GM12878 (cell line): ENCODE data around the gene FSTL4. TPM values are rescaled to one million over a fixed set of nuclear protein-coding genes. Genes with fewer than 3 reads are reported as not detected.

Source experiments
- BACH1 ChIP-seq: fragments of 450-650 bp; IDR thresholded peaks from 2 replicates; pipeline ENCODE4 v1.6.1; 2017; ENCODE audit warnings: mild to moderate bottlenecking, borderline replicate concordance
- CREB1 ChIP-seq: IDR thresholded peaks from 2 replicates; pipeline ENCODE4 v1.6.1; 2012; ENCODE audit warnings: low read depth, mild to moderate bottlenecking, inconsistent platforms
- CREM ChIP-seq: IDR thresholded peaks from 2 replicates; pipeline ENCODE4 v1.6.1; 2014; ENCODE audit warnings: antibody characterized with exemption, low read depth
- FOXM1 ChIP-seq: IDR thresholded peaks from 2 replicates; pipeline ENCODE4 v1.6.1; 2012; ENCODE audit warnings: low read depth, mild to moderate bottlenecking, inconsistent platforms, low read length, moderate library complexity
- IKZF1 ChIP-seq: fragments of 450-650 bp; conservative IDR thresholded peaks from 2 replicates; pipeline ENCODE4 v1.6.1; 2017; ENCODE audit warnings: antibody characterized with exemption, mild to moderate bottlenecking
- IKZF2 ChIP-seq, 2 experiments: fragments of 450-650 bp; IDR thresholded peaks; 2 replicates each; pipeline ENCODE4 v1.6.1; 2017; ENCODE audit warnings: mild to moderate bottlenecking in 2 of 2, moderate library complexity in 2 of 2
- JUNB ChIP-seq: IDR thresholded peaks from 2 replicates; pipeline ENCODE4 v1.6.1; 2016; ENCODE audit warnings: antibody characterized with exemption, mild to moderate bottlenecking
- KDM1A ChIP-seq: fragments of 200-600 bp; sonication (generic); IDR thresholded peaks from 2 replicates; pipeline ENCODE4 v1.6.1; 2016; ENCODE audit warnings: borderline replicate concordance
- MEF2B ChIP-seq: fragments of 450-650 bp; IDR thresholded peaks from 2 replicates; pipeline ENCODE4 v1.6.1; 2018; ENCODE audit warnings: mild to moderate bottlenecking, moderate library complexity; ENCODE audit not compliant: partially characterized antibody, poor library complexity, severe bottlenecking
- NFIC ChIP-seq: IDR thresholded peaks from 2 replicates; pipeline ENCODE4 v1.6.1; 2012; ENCODE audit warnings: low read depth, mild to moderate bottlenecking, inconsistent platforms, low read length, moderate library complexity
- RELA ChIP-seq: fragments of 450-650 bp; IDR thresholded peaks from 2 replicates; pipeline ENCODE4 v1.8.0; 2014; ENCODE audit warnings: borderline replicate concordance; ENCODE audit not compliant: partially characterized antibody
- RUNX3 ChIP-seq: IDR thresholded peaks from 2 replicates; pipeline ENCODE4 v1.6.1; 2012; ENCODE audit warnings: low read length, inconsistent platforms
- SIN3A ChIP-seq: IDR thresholded peaks from 2 replicates; pipeline ENCODE4 v1.6.1; 2012; ENCODE audit warnings: low read depth, low read length, improper control_type of control experiment
- SMC3 ChIP-seq: IDR thresholded peaks from 2 replicates; pipeline ENCODE4 v1.6.1; 2011; ENCODE audit warnings: low read length, improper control_type of control experiment, borderline replicate concordance
- SREBF1 ChIP-seq: IDR thresholded peaks from 2 replicates; pipeline ENCODE4 v1.6.1; 2012; ENCODE audit warnings: mild to moderate bottlenecking, low read length
- SREBF2 ChIP-seq: IDR thresholded peaks from 2 replicates; pipeline ENCODE4 v1.6.1; 2012; ENCODE audit warnings: mild to moderate bottlenecking, low read length
- SRF ChIP-seq, 2 experiments: IDR thresholded peaks; 2 replicates each; pipeline ENCODE4 v1.6.1; 2011; ENCODE audit warnings: low read depth in 2 of 2, low read length in 2 of 2, mild to moderate bottlenecking in 1 of 2, moderate library complexity in 1 of 2
- TCF12 ChIP-seq: IDR thresholded peaks from 2 replicates; pipeline ENCODE4 v1.6.1; 2011; ENCODE audit warnings: low read depth, mild to moderate bottlenecking, low read length
- WRNIP1 ChIP-seq: IDR thresholded peaks from 2 replicates; pipeline ENCODE4 v1.6.1; 2011; ENCODE audit warnings: low read depth, low read length, improper control_type of control experiment, borderline replicate concordance
- YBX1 ChIP-seq: fragments of 450-650 bp; IDR thresholded peaks from 2 replicates; pipeline ENCODE4 v1.6.1; 2016; ENCODE audit warnings: antibody characterized with exemption
- ZBED1 ChIP-seq: IDR thresholded peaks from 2 replicates; pipeline ENCODE4 v1.6.1; 2016; ENCODE audit warnings: borderline replicate concordance
- ZNF207 ChIP-seq: fragments of 450-650 bp; IDR thresholded peaks from 2 replicates; pipeline ENCODE4 v1.6.1; 2014; ENCODE audit warnings: antibody characterized with exemption, mild to moderate bottlenecking, borderline replicate concordance
- ZNF217 ChIP-seq: fragments of 450-650 bp; IDR thresholded peaks from 2 replicates; pipeline ENCODE4 v1.6.1; 2017; ENCODE audit warnings: antibody characterized with exemption, mild to moderate bottlenecking
- polyA plus RNA-seq, 11 experiments: library from polyadenylated mRNA; depleted of rRNA in 4 of 11; unstranded in 6 of 11; stranded (reverse) in 5 of 11; fragments of >200 nt; fragmentation: Nextera tagmentation in 4 of 11; fragmentation: Illumina TruSeq in 1 of 11; extraction: Ambion mirVana in 4 of 11; extraction: Trizol in 1 of 11; gene quantifications; 1 replicate in 1 of 11; 2 replicates in 10 of 11; pipeline versions ENCODE4 v1.2.1 to v1.2.3, GENCODE V29; 2011 to 2016; ENCODE audit warnings: inconsistent platforms in 2 of 11, missing spikeins in 2 of 11, low read depth in 1 of 11
- total RNA-seq, 4 experiments: library from RNA; depleted of rRNA in 3 of 4; stranded (reverse); fragments of >200 nt in 3 of 4; fragmentation: Illumina TruSeq in 1 of 4; extraction: Trizol in 1 of 4; gene quantifications; 2 replicates each; pipeline versions ENCODE4 v1.2.1 to v1.2.3, GENCODE V29; 2013 to 2021
- TF ChIP-seq, protein P1 (sequence below): IDR thresholded peaks from 2 replicates; pipeline ENCODE4 v1.6.1; 2011; ENCODE audit warnings: mild to moderate bottlenecking, low read depth, low read length, moderate library complexity; ENCODE audit not compliant: insufficient replicate concordance
- TF ChIP-seq, protein P2 (sequence below): IDR thresholded peaks from 2 replicates; pipeline ENCODE4 v1.6.1; 2012; ENCODE audit warnings: low read length, inconsistent platforms
- TF ChIP-seq, protein P3 (sequence below): fragments of 450-650 bp; IDR thresholded peaks from 2 replicates; pipeline ENCODE4 v1.6.1; 2016; ENCODE audit warnings: mild to moderate bottlenecking
- TF ChIP-seq, protein P4 (sequence below): IDR thresholded peaks from 2 replicates; pipeline ENCODE4 v1.6.1; 2011; ENCODE audit warnings: borderline replicate concordance, low read depth, mild to moderate bottlenecking, moderate library complexity, low read length; ENCODE audit not compliant: insufficient read depth, poor library complexity, severe bottlenecking

Gene FSTL4
- total and polyA plus RNA-seq, 10 of the 15 experiments (the other 5 are each of a cell fraction or from before 2014, with no cell fraction given): 0.01 to 0.79 (median 0.21) TPM; not detected in 6

DNA sequence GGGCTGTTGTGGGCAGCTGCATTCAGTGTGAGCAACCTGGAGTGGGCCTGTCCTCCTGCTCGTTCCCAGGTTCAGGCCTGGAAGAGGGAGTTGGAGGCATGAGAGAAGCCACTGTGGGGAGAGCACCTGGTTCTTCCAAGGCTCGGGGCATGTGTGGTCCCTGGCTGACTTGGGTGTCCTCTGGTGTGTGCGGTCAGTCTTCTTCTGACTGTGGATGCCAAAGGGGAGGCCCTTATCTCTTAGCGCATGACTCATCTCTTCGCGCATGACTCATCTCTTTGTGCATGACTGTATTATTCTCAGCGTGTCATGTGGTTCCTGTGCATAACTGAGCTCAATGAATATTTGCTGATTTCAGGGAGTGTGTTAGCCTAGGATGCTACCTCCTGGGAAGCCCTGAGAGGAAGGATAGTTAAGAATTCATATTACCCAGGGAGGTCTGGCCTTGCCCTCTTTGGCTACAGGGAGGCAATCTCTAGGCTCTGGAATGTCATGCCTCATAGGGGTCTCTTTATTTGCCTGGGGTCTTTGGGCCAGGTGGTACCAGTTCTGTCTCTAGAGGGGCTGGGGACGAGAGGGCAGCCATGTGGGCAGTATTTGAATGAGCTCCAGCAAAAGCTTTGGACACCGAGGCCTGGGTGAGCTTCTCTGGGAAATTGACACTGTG is 371.8 kb downstream of the FSTL4 start (continued):
- TF ChIP-seq RUNX3 (peak; percentile 94), KDM1A (no peak), ZBED1 (peak; percentile 67; the same call in 1 of the 2 replicates), MEF2B (peak; percentile 18), SMC3 (no peak), CREM (peak; percentile 87), YBX1 (no peak), JUNB (peak; percentile 95), TCF12 (0 out of 2 replicates have a peak, but pooled peaks have one; percentile 42), FOXM1 (peak; percentile 63; the same call in 1 of the 2 replicates), SIN3A (no peak), SREBF2 (no peak), SREBF1 (no peak), IKZF1 (peak; percentile 85), BACH1 (peak; percentile 99), ZNF217 (no peak), WRNIP1 (no peak), SRF (IDR thresholded peaks at IDR 0.05; ENCODE audit: low read depth in 2 of 2, low read length in 2 of 2) (peak in 1 of 2 experiments; percentile 65; a peak in 1 of 4 replicates), CREB1 (peak; percentile 86), NFIC (peak; percentile 71; the same call in 1 of the 2 replicates), RELA (peak; percentile 56), ZNF207 (no peak; the same call in 1 of the 2 replicates), IKZF2 (IDR thresholded peaks at IDR 0.05) (peak; percentile 80 to 89; a peak in 3 of 4 replicates)
- TF ChIP-seq, protein P1, sequence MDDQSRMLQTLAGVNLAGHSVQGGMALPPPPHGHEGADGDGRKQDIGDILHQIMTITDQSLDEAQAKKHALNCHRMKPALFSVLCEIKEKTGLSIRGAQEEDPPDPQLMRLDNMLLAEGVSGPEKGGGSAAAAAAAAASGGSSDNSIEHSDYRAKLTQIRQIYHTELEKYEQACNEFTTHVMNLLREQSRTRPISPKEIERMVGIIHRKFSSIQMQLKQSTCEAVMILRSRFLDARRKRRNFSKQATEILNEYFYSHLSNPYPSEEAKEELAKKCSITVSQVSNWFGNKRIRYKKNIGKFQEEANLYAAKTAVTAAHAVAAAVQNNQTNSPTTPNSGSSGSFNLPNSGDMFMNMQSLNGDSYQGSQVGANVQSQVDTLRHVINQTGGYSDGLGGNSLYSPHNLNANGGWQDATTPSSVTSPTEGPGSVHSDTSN: no peak
- TF ChIP-seq, protein P2, sequence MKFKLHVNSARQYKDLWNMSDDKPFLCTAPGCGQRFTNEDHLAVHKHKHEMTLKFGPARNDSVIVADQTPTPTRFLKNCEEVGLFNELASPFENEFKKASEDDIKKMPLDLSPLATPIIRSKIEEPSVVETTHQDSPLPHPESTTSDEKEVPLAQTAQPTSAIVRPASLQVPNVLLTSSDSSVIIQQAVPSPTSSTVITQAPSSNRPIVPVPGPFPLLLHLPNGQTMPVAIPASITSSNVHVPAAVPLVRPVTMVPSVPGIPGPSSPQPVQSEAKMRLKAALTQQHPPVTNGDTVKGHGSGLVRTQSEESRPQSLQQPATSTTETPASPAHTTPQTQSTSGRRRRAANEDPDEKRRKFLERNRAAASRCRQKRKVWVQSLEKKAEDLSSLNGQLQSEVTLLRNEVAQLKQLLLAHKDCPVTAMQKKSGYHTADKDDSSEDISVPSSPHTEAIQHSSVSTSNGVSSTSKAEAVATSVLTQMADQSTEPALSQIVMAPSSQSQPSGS: peak; percentile 91
- TF ChIP-seq, protein P3, sequence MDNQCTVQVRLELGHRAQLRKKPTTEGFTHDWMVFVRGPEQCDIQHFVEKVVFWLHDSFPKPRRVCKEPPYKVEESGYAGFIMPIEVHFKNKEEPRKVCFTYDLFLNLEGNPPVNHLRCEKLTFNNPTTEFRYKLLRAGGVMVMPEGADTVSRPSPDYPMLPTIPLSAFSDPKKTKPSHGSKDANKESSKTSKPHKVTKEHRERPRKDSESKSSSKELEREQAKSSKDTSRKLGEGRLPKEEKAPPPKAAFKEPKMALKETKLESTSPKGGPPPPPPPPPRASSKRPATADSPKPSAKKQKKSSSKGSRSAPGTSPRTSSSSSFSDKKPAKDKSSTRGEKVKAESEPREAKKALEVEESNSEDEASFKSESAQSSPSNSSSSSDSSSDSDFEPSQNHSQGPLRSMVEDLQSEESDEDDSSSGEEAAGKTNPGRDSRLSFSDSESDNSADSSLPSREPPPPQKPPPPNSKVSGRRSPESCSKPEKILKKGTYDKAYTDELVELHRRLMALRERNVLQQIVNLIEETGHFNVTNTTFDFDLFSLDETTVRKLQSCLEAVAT: peak; percentile 71
- TF ChIP-seq, protein P4, sequence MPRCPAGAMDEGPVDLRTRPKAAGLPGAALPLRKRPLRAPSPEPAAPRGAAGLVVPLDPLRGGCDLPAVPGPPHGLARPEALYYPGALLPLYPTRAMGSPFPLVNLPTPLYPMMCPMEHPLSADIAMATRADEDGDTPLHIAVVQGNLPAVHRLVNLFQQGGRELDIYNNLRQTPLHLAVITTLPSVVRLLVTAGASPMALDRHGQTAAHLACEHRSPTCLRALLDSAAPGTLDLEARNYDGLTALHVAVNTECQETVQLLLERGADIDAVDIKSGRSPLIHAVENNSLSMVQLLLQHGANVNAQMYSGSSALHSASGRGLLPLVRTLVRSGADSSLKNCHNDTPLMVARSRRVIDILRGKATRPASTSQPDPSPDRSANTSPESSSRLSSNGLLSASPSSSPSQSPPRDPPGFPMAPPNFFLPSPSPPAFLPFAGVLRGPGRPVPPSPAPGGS: peak; percentile 56
